Kidney (tissue), 14 donors: ENCODE data around the gene CYP11A1. TPM values are rescaled to one million over a fixed set of nuclear protein-coding genes. Genes with fewer than 3 reads are reported as not detected.

Experiments
- DNase-seq, 5 donors: peaks; one replicate each; pipeline ENCODE4 v3.0.0-alpha.2; 2013 to 2020
- FAIRE-seq: peaks from 2 replicates; lab custom pipeline; 2012; peaks lifted over from hg19 to GRCh38; lab: Jason Lieb, UNC
- H3K27ac ChIP-seq, 2 donors: one replicate each; pipeline ENCODE4 v1.7.0; 2013; ENCODE audit warnings: low read depth in 2 of 2, low read length in 2 of 2, inconsistent platforms in 1 of 2
- H3K27me3 ChIP-seq: one replicate; pipeline ENCODE4 v1.7.1; 2013; ENCODE audit warnings: low read length, inconsistent platforms; ENCODE audit not compliant: control insufficient read depth, insufficient read depth
- H3K36me3 ChIP-seq, 3 donors: one replicate each; pipeline versions ENCODE4 v1.7.0 to v1.7.1; 2013; ENCODE audit warnings: low read length in 3 of 3, control low read depth in 1 of 3, inconsistent platforms in 1 of 3; ENCODE audit not compliant: insufficient read depth in 3 of 3, control insufficient read depth in 2 of 3
- H3K4me1 ChIP-seq, 3 donors: one replicate each; pipeline versions ENCODE4 v1.7.0 to v1.7.1; 2013; ENCODE audit warnings: low read length in 3 of 3, inconsistent platforms in 1 of 3, low read depth in 1 of 3; ENCODE audit not compliant: control insufficient read depth in 2 of 3, insufficient read depth in 2 of 3
- H3K4me3 ChIP-seq, 3 donors: one replicate each; pipeline versions ENCODE4 v1.7.0 to v1.8.1; 2013; ENCODE audit warnings: low read length in 3 of 3, control low read depth in 1 of 3, inconsistent platforms in 1 of 3
- H3K9ac ChIP-seq, 3 donors: one replicate each; pipeline versions ENCODE4 v1.7.0 to v1.7.1; 2013; ENCODE audit warnings: low read length in 3 of 3, control low read depth in 1 of 3, inconsistent platforms in 1 of 3
- H3K9me3 ChIP-seq, 3 donors: one replicate each; pipeline versions ENCODE4 v1.7.0 to v1.7.1; 2013; ENCODE audit warnings: low read length in 3 of 3, control low read depth in 1 of 3, inconsistent platforms in 1 of 3; ENCODE audit not compliant: control insufficient read depth in 2 of 3, insufficient read depth in 1 of 3
- intact Hi-C: fragments of 100-400 bp; cut with DNase I; formaldehyde crosslinking; loops from one replicate; pipeline ENCODE4 v1.11.1; 2022
- polyA plus RNA-seq: library from polyadenylated mRNA; stranded (reverse); fragments of 350-450 nt; fragmentation: Illumina TruSeq; extraction: RNeasy Lipid Tissue Mini Kit (QIAGEN cat#74804); gene quantifications from one replicate; pipeline ENCODE4 v1.2.3, GENCODE V29; 2014; ENCODE audit warnings: low read depth, low replicate concordance; ENCODE audit not compliant: insufficient read depth
- total RNA-seq: library from RNA; stranded (reverse); fragmentation: NEBNext Ultra II Directional; extraction: Animal tissue kit (Norgen Biotek cat#: 25700); gene quantifications from one replicate; pipeline ENCODE4 v1.2.1, GENCODE V29; 2021
- TF ChIP-seq, protein P1 (sequence below): IDR thresholded peaks from 3 replicates; pipeline ENCODE4 v1.5.1; 2012; ENCODE audit warnings: mild to moderate bottlenecking, moderate library complexity, borderline replicate concordance; ENCODE audit not compliant: insufficient read depth; ENCODE audit errors: extremely low read depth
- donor health status: control.
- donor health status: control.
- donor health status: control.
- donor health status: control.
- donor health status: control.
- donor health status: DM: yes; HTN: yes; CAD: no.
- donor health status: Normal renal cell carcinoma (clear cell type).

Gene CYP11A1
- total and polyA plus RNA-seq, 2 donors from 2014 or later, result 0.13 to 2.7 TPM

DNA sequence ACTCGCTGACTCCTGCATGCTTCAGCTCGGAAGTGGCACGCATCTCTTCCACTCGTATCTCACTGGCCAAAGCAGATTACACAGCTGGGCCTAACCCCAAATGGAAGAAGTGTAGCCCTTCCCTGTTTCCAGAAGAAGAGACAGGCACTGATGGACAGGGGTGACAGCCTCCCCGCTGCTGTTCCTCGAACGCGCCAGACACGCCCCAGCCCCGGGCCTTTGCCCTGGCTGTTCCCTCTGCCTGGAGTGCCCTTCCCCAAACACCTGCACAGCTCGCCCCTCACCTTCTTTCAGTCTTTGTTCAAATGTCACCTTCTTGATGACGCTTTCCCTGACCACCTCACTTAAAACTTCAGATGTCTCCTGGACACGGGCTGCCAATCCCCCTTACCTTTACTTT is 26.0 kb upstream of the CYP11A1 start:
- intact Hi-C loops, result no loop called here
- TF ChIP-seq, protein P1, sequence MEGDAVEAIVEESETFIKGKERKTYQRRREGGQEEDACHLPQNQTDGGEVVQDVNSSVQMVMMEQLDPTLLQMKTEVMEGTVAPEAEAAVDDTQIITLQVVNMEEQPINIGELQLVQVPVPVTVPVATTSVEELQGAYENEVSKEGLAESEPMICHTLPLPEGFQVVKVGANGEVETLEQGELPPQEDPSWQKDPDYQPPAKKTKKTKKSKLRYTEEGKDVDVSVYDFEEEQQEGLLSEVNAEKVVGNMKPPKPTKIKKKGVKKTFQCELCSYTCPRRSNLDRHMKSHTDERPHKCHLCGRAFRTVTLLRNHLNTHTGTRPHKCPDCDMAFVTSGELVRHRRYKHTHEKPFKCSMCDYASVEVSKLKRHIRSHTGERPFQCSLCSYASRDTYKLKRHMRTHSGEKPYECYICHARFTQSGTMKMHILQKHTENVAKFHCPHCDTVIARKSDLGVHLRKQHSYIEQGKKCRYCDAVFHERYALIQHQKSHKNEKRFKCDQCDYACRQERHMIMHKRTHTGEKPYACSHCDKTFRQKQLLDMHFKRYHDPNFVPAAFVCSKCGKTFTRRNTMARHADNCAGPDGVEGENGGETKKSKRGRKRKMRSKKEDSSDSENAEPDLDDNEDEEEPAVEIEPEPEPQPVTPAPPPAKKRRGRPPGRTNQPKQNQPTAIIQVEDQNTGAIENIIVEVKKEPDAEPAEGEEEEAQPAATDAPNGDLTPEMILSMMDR, result no peak
- Histone ChIP-seq H3K36me3 (no peaks in the 10 kb centered on the region), H3K27ac (no peak overlapping the region), H3K4me1 (peaks cover 0 to 2% (median 0%) of the 10 kb centered on the region in 3 donors), H3K4me3 (no peak overlapping the region), H3K9me3 (no peaks in the 10 kb centered on the region), H3K9ac (no peak overlapping the region), H3K27me3 (no peaks in the 10 kb centered on the region)
- DNase-seq, result no peak
- no peak for FAIRE-seq

DNA sequence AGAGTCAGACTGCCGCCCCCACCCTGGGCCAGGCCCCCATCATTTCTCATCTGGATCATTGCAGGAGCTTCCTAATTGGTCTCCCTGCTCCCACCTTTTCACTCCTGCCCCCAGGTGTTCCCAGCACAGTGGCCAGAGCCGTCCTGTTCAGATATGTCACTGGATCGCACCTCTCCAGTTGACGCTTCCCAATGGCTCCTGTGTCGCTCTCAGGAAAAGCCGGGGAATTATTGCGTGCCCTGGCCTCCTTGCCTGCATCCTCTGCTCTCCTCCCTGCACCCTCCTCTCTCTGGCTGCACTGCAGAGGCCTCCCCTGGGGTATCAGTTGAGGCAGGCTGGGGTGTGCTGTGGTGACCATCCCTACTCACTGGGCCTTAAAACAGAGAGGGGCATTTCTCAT is 25.5 kb upstream of the CYP11A1 start:
- TF ChIP-seq, protein P1, result no peak
- Histone ChIP-seq H3K4me1 (peaks cover 0 to 5% (median 0%) of the 10 kb centered on the region in 3 donors), H3K36me3 (no peaks in the 10 kb centered on the region), H3K9me3 (no peaks in the 10 kb centered on the region), H3K27ac (no peak overlapping the region), H3K27me3 (no peaks in the 10 kb centered on the region), H3K9ac (no peak overlapping the region), H3K4me3 (no peak overlapping the region)
- FAIRE-seq (no peak), DNase-seq (peak in 1 of 5 donors; percentile 27)
- intact Hi-C loops, result no loop called here

DNA sequence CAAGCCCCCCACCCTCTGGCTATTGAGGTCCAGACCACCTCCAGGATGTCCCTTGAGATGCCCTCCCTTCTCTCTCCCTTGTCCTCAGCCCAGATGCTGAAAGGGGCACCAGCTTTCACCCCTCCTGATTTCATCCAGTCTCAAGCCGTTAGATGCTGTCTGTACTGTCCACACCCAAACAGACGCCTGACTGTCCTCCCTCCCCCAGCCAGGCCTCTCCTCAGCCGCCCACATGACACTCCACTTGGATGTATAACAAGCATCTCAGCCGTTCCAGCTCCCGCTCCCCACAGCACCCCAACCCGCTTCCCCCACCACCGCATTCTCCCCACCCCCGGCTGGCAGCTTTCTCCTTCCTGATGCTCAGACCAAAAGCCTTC is 25.0 kb upstream of the CYP11A1 start:
- intact Hi-C loops, result no loop called here
- Histone ChIP-seq H3K9me3 (no peaks in the 10 kb centered on the region), H3K9ac (no peak overlapping the region), H3K27ac (no peak overlapping the region), H3K36me3 (no peaks in the 10 kb centered on the region), H3K4me3 (no peak overlapping the region), H3K4me1 (peaks cover 0 to 7% (median 0%) of the 10 kb centered on the region in 3 donors), H3K27me3 (no peaks in the 10 kb centered on the region)
- DNase-seq (peak in 2 of 5 donors; percentile 51 to 55), FAIRE-seq (no peak)
- TF ChIP-seq, protein P1, result no peak
